Subcutaneous abdominal adipose tissue (tissue), 5 donors: Measurements from ENCODE around the gene SOS1.
"Not testable (repeated sequence)": the region's sequence is repeated elsewhere in the genome, so short reads cannot be mapped to it uniquely, and the experiment has no call there.

Experiments used
- H3K27ac ChIP-seq: one replicate; pipeline ENCODE4 v1.7.0; 2013; ENCODE audit warnings: low read depth, mild to moderate bottlenecking, inconsistent platforms, low read length, moderate library complexity
- H3K27me3 ChIP-seq, 5 donors: one replicate each; pipeline ENCODE4 v1.7.0; 2013; ENCODE audit warnings: low read length in 5 of 5, inconsistent platforms in 1 of 5; ENCODE audit not compliant: control insufficient read depth in 5 of 5, insufficient read depth in 4 of 5
- H3K36me3 ChIP-seq, 5 donors: one replicate each; pipeline ENCODE4 v1.7.0; 2013; ENCODE audit warnings: low read length in 5 of 5; ENCODE audit not compliant: control insufficient read depth in 5 of 5, insufficient read depth in 5 of 5
- H3K4me1 ChIP-seq, 5 donors: one replicate each; pipeline ENCODE4 v1.7.0; 2013; ENCODE audit warnings: low read length in 5 of 5, mild to moderate bottlenecking in 3 of 5, moderate library complexity in 1 of 5; ENCODE audit not compliant: control insufficient read depth in 5 of 5, insufficient read depth in 5 of 5
- H3K4me3 ChIP-seq, 5 donors: one replicate each; pipeline ENCODE4 v1.7.0; 2013; ENCODE audit warnings: low read length in 5 of 5, low read depth in 1 of 5
- H3K9ac ChIP-seq, 5 donors: one replicate each; pipeline ENCODE4 v1.7.0; 2013; ENCODE audit warnings: low read length in 5 of 5, mild to moderate bottlenecking in 4 of 5, moderate library complexity in 3 of 5
- H3K9me3 ChIP-seq, 5 donors: one replicate each; pipeline ENCODE4 v1.7.0; 2013; ENCODE audit warnings: low read length in 5 of 5; ENCODE audit not compliant: control insufficient read depth in 5 of 5
- donor health status: healthy.
- donor health status: healthy.
- donor health status: healthy.
- donor health status: healthy.
- donor health status: healthy.

Gene SOS1

DNA sequence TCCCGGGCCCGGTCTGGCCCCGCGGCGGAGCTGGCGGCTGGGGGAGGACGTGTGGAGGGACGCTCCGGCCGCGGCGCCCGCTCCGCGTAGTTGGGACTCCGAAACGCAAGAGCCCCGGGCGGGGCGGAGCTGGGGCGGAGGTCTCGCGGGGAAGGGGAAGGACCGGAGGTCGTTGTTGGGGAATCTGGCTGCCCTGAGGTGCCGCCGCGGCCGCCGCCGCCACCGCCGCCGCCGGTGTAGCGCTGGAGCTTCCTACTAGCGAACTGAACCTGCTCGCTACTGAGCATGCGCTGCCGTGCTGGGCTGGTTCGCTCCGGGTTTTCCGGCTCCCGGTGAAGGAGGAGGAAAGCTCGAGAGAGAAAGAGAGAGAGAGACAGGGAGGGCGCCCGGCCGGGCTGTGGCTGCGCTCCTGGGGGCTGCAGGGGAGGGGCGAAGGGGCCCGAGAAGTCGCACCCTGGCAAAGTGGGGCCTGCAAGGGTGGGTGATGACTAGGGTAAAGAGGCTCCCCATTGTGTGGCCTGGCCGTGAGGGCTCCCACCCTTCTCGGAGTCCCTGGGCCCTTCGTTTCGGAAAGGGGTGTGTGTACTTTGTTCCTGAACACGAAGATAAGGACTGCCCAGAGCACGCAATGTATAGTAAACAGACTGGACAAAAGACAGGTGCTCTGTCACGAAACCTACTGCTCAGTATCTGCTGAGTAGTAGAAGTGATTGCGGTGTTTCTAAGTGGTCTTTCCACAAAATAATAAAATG, at the start of gene SOS1:
SOS1 (minus strand) TSS at position 281 of the 752 bp plus-strand sequence. CDS start 629 bp downstream, outside the sequence.
- H3K27me3 ChIP-seq, result no peaks in the 10 kb centered on the region
- peaks cover 0 to 6% (median under 1%) of the 10 kb centered on the region in 5 donors for H3K36me3 ChIP-seq
- H3K9ac ChIP-seq, result peak within 1 kb of the TSS; percentile 90 to 99 (median 96)
- peak within 1 kb of the TSS; percentile 99 for H3K27ac ChIP-seq
- peak within 1 kb of the TSS; percentile 84 to 98 (median 92) for H3K4me3 ChIP-seq
- H3K4me1 ChIP-seq, result peaks cover 4 to 67% (median 53%) of the 10 kb centered on the region in 5 donors
- H3K9me3 ChIP-seq, result no peaks in the 10 kb centered on the region

DNA sequence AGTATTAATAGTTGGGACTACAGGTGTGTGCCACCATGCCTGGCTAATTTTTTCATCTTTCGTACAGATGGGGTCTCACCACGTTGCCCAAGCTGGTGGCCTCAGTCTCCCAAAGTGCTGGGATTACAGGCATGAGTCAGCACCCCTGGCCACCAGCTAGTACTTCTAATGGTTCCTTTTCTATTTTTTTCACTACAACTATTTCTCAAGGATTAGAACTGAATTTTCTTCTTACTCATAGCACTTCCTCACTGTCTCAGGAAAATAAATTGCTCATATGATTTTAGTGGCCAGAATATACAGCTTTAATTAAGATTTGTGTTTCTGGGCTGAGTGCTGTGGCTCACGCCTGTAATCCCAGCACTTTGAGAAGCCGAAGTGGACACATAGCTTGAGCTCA, 43.2 kb upstream of the SOS1 start:
- Histone ChIP-seq H3K36me3 (no peaks in the 10 kb centered on the region), H3K27ac (no peak overlapping the region), H3K9me3 (no peaks in the 10 kb centered on the region), H3K9ac (no peak overlapping the region), H3K27me3 (no peaks in the 10 kb centered on the region), H3K4me3 (no peak overlapping the region), H3K4me1 (peaks cover 0 to 20% (median 10%) of the 10 kb centered on the region in 5 donors)

DNA sequence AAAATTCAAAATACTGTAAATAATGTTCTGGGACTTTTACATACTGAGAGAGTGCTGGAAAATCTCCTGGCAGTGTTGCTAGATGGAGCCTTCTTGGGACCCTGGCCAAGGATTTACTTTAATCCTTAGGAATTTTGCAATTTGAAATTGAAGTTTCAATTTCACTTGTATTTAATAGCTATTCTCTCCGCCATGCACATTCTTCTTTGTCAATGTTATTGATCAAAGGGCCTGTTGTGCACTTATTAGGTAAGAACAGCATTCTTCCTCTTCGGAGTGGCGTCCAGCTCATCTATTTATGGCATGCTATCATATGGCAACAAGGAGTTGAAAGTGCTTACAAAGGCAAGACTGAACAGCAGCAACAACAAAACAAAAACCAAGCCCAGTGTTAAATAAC, 40.1 kb upstream of the SOS1 start:
- no peaks in the 10 kb centered on the region for H3K36me3 ChIP-seq
- H3K4me1 ChIP-seq, result peaks cover 0 to 38% (median 10%) of the 10 kb centered on the region in 5 donors
- H3K9me3 ChIP-seq, result no peaks in the 10 kb centered on the region
- H3K4me3 ChIP-seq, result peak overlapping the region in 1 of 5 donors; percentile 12
- H3K27ac ChIP-seq, result peak overlapping the region; percentile 93
- peak overlapping the region in 1 of 5 donors; percentile 53 for H3K9ac ChIP-seq
- H3K27me3 ChIP-seq, result no peaks in the 10 kb centered on the region

DNA sequence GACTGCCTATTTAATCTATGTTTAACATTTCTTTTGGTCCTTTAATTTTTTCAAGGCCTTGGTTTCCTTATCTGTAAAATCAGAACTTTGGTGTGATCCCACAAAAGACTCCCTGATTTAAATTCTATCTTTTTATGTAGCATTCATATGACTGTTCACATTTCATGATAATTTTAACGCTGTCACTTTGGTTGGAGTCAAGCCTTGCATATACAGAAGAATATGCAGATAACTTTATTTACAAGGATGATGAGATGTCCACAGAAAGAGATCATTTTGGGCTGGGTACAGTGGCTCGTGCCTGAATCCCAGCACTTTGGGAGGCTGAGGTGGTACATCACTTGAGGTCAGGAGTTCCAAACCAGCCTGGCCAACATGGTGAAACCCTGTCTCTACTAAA, 38.4 kb upstream of the SOS1 start:
- Histone ChIP-seq H3K27ac (peak overlapping the region; percentile 93), H3K9me3 (no peaks in the 10 kb centered on the region), H3K36me3 (no peaks in the 10 kb centered on the region), H3K4me3 (no peak overlapping the region), H3K4me1 (peaks cover 0 to 41% (median 10%) of the 10 kb centered on the region in 5 donors), H3K9ac (no peak overlapping the region), H3K27me3 (no peaks in the 10 kb centered on the region)

DNA sequence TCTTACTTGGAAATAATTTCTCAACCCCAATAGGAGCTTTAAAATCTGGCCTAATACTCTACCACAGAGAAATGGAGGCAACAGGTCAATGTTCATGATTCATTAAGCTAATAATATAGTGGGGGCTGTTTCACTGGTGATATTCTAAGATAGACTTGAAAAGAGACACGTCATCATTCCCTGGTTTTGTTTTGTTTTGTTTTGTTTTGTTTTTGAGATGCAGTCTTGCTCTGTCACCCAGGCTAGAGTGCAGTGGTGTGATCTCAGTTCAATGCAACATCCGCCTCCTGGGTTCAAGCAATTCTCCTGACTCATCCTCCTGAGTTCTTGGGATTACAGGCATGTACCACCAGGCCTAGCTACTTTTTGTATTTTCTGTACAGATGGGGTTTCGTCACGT, 37.5 kb upstream of the SOS1 start:
- no peaks in the 10 kb centered on the region for H3K9me3 ChIP-seq
- peaks cover 0 to 45% (median 15%) of the 10 kb centered on the region in 5 donors for H3K4me1 ChIP-seq
- H3K27ac ChIP-seq, result peak overlapping the region; percentile 93
- no peak overlapping the region for H3K4me3 ChIP-seq
- H3K9ac ChIP-seq, result peak overlapping the region in 1 of 5 donors; percentile 61
- no peaks in the 10 kb centered on the region for H3K27me3 ChIP-seq
- H3K36me3 ChIP-seq, result no peaks in the 10 kb centered on the region

DNA sequence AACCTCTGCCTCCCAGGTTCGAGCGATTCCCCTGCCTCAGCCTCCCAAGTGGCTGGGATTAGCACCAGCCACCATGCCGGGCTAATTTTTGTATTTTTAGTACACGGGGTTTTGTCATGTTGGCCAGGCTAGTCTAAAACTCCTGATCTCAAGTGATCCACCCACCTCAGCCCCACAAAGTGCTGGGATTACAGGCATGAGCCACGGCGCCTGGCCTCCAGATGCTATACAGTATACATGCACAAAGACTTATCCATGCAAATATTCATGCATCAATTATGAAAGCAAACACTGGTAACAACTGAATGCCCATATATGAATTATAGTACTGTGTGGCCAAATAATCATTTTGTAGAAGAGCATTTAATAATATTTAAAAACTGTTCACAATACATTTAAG, 36.0 kb upstream of the SOS1 start:
- Histone ChIP-seq H3K27me3 (no peaks in the 10 kb centered on the region), H3K9ac (no peak overlapping the region), H3K4me1 (peaks cover 0 to 41% (median 16%) of the 10 kb centered on the region in 5 donors), H3K4me3 (no peak overlapping the region), H3K9me3 (no peaks in the 10 kb centered on the region), H3K36me3 (no peaks in the 10 kb centered on the region), H3K27ac (peak overlapping the region; percentile 93)

DNA sequence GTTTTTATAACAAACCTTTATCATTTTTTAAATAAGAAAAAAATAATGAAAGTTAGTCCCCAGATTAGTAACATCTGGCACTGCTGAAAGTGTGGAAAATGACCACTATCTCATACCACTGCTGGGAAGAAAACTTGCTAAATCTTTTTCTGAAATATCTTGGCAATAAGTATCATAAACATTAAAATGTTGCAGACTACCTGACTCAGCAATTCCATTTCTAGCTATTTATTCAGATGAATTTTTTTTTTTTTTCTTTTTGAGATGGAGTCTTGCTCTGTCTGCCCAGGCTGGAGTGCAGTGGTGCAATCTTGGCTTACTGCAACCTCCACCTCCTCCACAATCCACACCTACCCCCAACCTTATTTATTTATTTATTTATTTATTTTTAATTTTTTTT, 35.3 kb upstream of the SOS1 start:
- no peak overlapping the region for H3K4me3 ChIP-seq
- no peaks in the 10 kb centered on the region for H3K9me3 ChIP-seq
- peaks cover 0 to 39% (median 11%) of the 10 kb centered on the region in 5 donors for H3K4me1 ChIP-seq
- H3K27ac ChIP-seq, result peak overlapping the region; percentile 93
- peak overlapping the region in 1 of 5 donors; percentile 70 for H3K9ac ChIP-seq
- H3K27me3 ChIP-seq, result no peaks in the 10 kb centered on the region
- H3K36me3 ChIP-seq, result no peaks in the 10 kb centered on the region

DNA sequence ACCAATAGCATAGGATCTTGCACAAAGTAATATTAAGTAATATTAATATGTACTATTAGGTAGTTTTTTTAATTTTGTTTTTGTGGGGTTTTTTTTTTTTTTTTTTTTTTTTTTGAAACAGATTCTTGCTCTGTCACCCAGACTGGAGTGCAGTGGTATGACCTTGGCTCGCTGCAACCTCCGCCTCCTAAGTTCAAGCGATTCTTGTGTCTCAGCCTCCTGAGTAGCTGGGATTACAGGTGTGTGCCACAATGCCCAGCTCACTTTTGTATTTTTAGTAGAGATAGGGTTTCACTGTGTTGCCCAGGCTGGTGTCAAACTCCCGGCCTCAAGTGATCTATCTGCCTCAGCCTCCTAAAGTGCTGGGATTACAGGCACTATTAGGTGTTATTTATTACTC, 34.7 kb upstream of the SOS1 start:
- Histone ChIP-seq H3K9ac (peak overlapping the region in 2 of 5 donors; percentile 9 to 70), H3K27ac (peak overlapping the region; percentile 87), H3K4me1 (peaks cover 0 to 36% (median 9%) of the 10 kb centered on the region in 5 donors)
- H3K9me3 ChIP-seq, H3K27me3 ChIP-seq, H3K4me3 ChIP-seq, H3K36me3 ChIP-seq: not testable (repeated sequence)

DNA sequence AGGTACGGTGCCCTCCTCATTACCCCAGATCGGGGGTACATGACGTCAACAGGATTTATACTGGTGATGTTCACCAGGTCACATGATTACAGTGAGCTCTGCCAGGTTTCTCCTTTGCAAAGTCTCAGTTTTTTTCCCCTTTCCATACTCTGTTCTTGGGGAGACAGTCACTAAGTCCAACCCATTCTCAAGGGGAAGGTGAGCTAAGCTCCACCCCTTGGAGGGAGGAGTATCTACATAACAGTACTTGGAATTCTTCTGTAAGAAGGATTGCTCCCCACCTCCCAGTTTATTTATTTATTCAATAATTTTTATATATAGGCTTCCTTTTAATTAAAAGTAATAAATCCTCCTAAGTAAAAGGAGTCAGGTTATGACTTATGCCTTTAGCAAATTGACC, 34.1 kb upstream of the SOS1 start:
- Histone ChIP-seq H3K27ac (peak overlapping the region; percentile 87), H3K9ac (peak overlapping the region in 1 of 5 donors; percentile 63), H3K4me3 (no peak overlapping the region), H3K4me1 (peaks cover 0 to 30% (median 5%) of the 10 kb centered on the region in 5 donors), H3K36me3 (no peaks in the 10 kb centered on the region), H3K27me3 (no peaks in the 10 kb centered on the region), H3K9me3 (no peaks in the 10 kb centered on the region)

DNA sequence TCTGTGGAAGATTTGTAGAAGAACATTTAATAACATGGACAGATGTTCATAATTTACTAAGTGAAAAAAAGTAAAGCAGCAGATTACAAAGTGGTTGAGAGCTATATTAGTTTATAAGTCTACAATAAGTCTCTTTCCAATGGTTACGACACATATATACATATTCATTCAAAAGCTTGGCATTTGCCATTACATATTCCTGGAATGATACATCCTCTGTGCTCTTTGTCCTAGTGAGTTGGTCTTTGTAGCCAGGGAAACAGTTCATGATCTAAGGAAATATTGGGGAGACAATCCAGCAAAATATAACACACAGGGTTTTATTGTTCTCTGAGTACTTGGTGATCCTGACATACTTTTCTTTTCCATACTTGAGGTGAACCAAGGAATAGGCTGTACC, 32.5 kb upstream of the SOS1 start:
- peak overlapping the region; percentile 87 for H3K27ac ChIP-seq
- no peaks in the 10 kb centered on the region for H3K36me3 ChIP-seq
- peak overlapping the region in 1 of 5 donors; percentile 42 for H3K9ac ChIP-seq
- no peaks in the 10 kb centered on the region for H3K27me3 ChIP-seq
- H3K4me3 ChIP-seq, result no peak overlapping the region
- H3K4me1 ChIP-seq, result peaks cover 0 to 23% (median 5%) of the 10 kb centered on the region in 5 donors
- H3K9me3 ChIP-seq, result no peaks in the 10 kb centered on the region
